NCI-H2196 treated with DMSO at 0.1 percent for 48 hours (cell line): Measurements from ENCODE around the gene TMEM61.
"Not testable (repeated sequence)": the region's sequence is repeated elsewhere in the genome, so short reads cannot be mapped to it uniquely, and the experiment has no call there.

Experiments used
- DNase-seq: peaks from one replicate; lab custom pipeline; 2025; ENCODE audit not compliant: unreplicated experiment; lab: John Stamatoyannopoulos, UW

Gene TMEM61

GRCh38 chr1:55000110-55001085 is 20.0 kb downstream of the TMEM61 start:
- no peak for DNase-seq

GRCh38 chr1:55001311-55001710 is 20.9 kb downstream of the TMEM61 start:
- DNase-seq, result no peak

- DNase-seq, result no peak
Measured at GRCh38 chr1:55002686-55003085, 22.3 kb downstream of the TMEM61 start.

GRCh38 chr1:55005351-55006140 is 25.1 kb downstream of the TMEM61 start:
- no peak for DNase-seq

GRCh38 chr1:55006931-55007330 is 26.5 kb downstream of the TMEM61 start:
- no peak for DNase-seq

GRCh38 chr1:55007625-55008024 is 27.2 kb downstream of the TMEM61 start:
- DNase-seq, result no peak

- DNase-seq, result no peak
Measured at GRCh38 chr1:55010194-55010886, 29.9 kb downstream of the TMEM61 start.

GRCh38 chr1:55010887-55011217 is 30.4 kb downstream of the TMEM61 start:
- DNase-seq, result no peak

- DNase-seq, result peak; percentile 35
Measured at GRCh38 chr1:55012661-55013060, 32.2 kb downstream of the TMEM61 start.

- DNase-seq, result no peak
Measured at GRCh38 chr1:55015123-55015522, 34.7 kb downstream of the TMEM61 start.

- no peak for DNase-seq
Measured at GRCh38 chr1:55015731-55016620, 35.5 kb downstream of the TMEM61 start.

- DNase-seq, result no peak
Measured at GRCh38 chr1:55018395-55018794, 38.0 kb downstream of the TMEM61 start.

- peak; percentile 92 for DNase-seq
Measured at GRCh38 chr1:55021942-55022546, 41.6 kb downstream of the TMEM61 start.

- not testable (repeated sequence) for DNase-seq
Measured at GRCh38 chr1:55024163-55024562, 43.7 kb downstream of the TMEM61 start.

- DNase-seq, result not testable (repeated sequence)
Measured at GRCh38 chr1:55026682-55027081, 46.3 kb downstream of the TMEM61 start.

- not testable (repeated sequence) for DNase-seq
Measured at GRCh38 chr1:55031098-55031497, 50.7 kb downstream of the TMEM61 start.

GRCh38 chr1:55033265-55033614 is 52.8 kb downstream of the TMEM61 start:
- no peak for DNase-seq

GRCh38 chr1:55034476-55035133 is 54.2 kb downstream of the TMEM61 start:
- no peak for DNase-seq

GRCh38 chr1:55035904-55036303 is 55.5 kb downstream of the TMEM61 start:
- DNase-seq, result no peak
